CD4-positive, alpha-beta T cell treated with Interleukin-6 at 100 ng/mL for 8 hours (primary cell): Measurements from ENCODE around the gene EXOSC5.
"Not testable (repeated sequence)": the region's sequence is repeated elsewhere in the genome, so short reads cannot be mapped to it uniquely, and the experiment has no call there.

Experiments
- DNase-seq: peaks from one replicate; pipeline ENCODE4 v3.0.0-alpha.2; 2020; ENCODE audit warnings: mixed read lengths, low spot score

EXOSC5 gene

DNA sequence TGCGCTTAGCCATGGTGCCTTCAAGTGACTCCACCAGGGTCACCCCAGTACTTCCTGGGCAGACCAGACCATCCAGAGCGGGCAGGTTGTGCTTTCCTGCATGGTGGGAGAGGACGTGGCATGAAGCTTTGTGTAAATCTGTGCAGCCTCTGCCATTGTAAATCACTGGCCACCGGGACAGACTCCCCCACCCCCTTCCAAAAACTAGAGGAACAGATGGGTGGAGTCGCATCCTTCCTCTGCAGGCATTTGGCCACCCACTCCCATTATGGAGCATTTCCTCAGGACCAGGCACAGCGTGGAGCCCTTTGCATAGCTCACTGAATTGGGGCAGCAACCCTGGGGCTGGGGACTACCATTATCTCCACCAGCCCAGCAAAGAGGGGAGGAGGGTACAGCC, 8.6 kb upstream of the EXOSC5 start:
- no peak for DNase-seq

DNA sequence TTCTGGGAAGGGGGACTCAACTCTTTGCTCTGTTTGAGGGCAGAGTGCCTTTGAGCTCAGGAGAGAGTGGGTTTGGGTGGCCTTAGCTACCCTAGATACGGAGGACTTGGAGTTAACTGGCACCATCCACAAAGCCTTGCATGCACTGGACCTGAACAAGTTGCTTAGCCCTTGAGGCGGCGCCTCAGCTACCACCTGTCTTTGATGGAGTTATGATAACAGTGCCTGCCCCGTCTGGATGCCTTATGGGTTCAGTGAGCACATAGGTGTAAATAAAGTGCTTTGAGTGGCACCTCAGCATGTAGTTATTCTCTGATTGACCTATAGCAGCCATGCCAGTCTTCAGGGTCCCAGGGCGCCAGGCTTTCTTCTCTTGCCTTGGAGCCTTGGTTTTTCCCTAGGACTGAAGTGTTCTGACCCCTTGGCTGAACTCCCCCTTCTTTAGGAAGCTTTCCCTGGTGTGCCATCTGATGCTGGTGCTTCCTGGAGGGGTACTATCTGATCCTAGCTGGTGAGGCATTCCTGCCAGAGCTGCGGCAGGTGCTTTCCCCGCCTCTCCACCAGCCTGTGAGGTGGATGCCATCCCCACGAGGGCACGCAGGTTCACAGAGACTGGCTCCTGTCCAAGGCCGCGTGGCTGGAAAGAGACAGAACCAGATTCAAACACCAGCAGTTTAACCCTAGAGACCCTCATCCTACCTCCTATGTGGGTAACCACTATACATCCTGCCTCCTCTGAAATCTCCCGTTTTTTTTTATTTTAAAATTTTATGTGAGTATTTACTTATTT, 6.2 kb upstream of the EXOSC5 start:
- no peak for DNase-seq

DNA sequence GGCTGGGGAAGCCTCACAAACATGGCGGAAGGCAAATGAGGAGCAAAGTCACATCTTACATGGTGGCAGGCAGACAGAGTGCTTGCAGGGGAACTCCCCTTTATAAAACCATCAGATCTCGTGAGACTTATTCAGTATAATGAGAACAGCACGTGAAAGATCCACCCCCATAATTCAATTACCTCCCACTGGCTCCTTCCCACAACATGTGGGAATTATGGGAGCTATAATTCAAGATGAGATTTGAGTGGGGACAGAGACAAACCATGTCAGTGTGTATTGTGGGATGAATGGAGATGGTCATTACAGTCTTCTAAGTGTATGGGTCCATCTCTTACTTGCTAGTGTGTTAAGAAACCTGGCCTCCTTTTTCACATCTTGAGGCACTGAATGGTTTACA, 4.9 kb upstream of the EXOSC5 start:
- no peak for DNase-seq

DNA sequence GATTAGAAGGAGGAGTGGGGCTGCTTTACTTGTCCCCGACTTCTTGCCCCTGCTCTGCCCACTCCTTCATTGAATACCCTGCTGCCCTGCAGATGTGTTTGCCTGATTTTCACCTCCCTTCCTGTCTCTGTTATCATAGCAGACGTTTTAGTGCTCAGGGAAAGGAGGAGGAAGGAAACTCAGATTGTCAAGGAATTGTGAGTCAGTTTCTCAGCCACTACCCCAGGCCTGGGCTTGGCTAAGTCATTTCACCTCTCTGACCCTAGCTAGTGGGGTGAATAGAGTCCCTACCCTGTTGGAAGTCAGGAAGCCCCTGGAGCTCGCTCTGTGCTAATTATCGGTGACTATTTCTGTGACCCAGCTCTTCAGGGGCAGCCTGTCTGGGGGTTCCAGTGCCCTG, 4.3 kb upstream of the EXOSC5 start:
- DNase-seq = no peak

DNA sequence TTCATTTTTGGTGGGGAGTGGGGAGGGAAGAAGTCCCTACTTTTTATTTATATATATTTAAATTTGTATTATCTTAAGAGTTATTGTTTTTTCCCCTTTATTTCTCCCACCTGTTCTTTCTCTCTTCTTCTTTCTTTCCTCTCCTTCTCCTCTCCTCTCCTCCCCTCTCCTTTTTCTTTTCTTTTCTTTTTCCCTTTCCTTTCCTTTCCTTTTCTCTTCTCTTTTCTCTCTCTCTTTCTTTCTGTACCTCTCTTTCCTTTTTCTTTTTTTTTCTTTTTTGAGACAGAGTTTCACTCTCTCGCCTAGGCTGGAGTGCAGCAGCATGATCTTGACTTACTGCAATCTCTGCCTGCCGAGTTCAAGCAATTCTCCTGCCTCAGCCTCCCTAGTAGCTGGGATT, 2.4 kb upstream of the EXOSC5 start:
- DNase-seq = no peak

DNA sequence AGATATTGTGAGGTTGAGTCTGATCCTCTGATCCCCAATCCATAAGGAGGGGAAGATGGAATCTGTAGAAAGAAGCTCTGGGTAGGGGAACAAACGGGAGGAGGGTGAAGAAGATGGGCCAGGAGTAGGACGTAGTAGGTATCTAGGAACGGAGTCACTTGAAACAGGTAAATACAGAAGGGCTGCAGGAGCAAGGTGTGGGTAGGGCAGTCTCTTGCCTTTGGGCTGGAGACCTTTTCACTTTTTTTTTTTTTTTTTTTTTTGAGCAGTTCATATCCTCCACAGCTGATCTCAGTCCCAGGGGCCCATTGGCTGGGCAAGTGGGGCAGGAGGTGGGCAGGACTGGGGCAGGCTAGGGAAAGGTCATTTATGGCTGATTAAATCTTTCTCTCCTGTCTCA, 1.9 kb upstream of the EXOSC5 start:
- no peak for DNase-seq

DNA sequence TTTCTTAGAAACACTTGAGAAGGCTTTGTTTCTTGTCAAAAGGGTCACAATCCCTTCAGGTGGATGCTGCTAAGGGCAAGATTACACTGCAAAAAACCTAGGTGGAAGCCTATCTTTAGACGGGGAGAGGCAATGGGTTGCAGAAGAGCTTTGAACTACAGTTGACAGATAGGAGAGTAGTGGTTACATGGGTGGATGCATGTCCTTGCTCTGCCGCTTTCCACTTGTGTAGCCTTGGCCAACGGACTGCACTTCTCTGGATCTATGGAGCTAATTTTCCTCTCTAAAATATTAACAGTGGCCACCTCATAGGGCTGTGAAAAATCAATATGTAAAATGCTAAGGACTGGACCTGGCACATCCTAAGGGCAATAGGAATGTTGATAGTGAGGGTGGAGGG, 1.4 kb upstream of the EXOSC5 start:
- DNase-seq = no peak

DNA sequence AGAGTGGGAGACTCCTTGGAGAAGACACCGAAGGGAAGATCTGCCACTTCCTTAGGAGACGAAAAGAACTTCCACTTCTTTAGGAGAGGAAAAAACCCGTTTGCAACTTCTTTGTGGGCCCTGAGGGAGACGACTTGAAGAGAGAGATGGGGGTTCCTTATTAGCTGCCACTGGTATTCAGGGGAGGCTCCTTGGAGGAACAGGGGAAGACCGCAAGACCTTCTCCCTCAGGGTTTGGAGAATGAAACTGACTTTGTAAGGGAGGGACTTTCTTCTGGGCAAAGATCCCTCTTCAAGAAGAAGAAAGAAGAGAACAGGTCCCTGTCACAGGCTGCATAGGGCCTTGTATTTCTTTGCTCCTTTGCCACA, 875 bp upstream of the EXOSC5 start:
- DNase-seq = no peak

DNA sequence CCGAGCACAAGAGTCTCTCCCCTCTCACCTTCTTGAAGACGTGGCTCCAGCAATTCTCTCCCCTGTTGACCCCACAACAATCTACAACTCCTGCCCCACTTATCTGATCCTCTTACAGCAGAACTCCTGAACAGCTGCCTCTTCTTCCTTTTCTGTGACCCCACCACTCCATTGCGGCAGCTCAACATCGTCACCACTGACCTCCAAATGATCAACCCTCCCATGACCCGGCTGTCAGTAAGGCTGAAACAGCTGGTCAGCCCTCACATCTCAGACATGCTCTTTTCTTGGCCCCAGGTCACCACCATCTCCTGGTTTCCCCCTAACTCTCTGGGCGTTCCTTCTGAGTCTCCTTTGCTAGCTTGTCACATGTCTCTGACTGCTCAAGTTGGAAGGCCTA, 1.8 kb downstream of the EXOSC5 start:
- no peak for DNase-seq

DNA sequence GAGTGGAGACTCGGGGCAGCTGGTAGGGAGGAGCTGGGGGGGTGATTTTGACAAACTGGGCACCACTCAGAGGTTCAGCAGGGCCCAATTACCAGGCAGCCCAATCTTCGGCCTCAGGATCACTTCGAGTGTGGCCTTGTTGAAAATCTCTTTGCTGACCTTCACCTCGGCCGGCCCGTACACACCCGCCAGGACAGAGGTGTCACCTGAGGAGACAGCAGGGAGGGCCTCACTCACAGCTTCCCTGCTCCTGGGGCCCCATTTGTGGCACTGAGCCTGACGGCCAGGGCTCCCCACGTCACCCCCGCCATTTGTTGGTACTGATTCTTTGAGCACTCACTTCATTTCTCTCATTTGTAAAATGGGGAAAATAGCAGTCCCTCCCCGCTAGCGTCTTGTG, 4.4 kb downstream of the EXOSC5 start:
- no peak for DNase-seq

DNA sequence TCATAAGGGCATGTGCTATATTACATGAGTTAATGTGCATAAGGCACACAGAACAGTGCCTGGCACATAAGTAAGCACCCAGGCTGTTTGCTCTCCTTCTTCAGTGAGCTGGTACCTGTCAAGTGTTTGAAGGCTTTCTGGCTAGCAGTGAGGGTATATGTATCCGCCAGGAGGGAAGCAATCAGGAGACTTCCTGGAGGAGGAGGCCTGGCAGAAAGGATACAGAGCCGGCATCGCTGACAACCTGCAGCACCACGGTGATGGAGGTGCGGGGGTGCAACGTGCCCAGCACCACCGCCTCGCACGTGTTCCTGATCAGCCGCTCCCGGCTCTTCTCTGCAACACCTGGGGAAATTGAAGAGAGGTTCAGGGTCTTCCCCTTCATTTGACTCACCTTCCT, 5.5 kb downstream of the EXOSC5 start:
- DNase-seq = no peak

DNA sequence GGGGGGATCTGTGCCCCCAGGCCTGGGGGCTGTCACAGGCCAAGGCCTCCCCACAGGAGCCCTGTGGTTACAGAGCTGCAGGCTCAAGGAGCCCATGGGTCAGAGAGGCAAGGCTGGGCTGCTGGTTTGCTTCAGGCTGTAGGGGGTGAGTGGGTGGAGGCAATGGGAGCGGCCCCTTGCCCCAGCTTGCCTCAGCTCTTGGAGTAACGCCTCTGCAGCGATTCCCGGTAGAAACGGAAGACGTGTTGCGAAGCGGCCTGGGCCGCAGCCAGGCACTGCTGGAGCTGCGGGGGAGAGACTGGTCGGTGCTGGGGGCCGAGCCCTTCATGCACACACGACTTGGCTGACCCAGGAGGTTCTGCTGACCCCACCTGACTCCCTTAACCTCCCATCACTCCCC, 10.7 kb downstream of the EXOSC5 start:
- no peak for DNase-seq

DNA sequence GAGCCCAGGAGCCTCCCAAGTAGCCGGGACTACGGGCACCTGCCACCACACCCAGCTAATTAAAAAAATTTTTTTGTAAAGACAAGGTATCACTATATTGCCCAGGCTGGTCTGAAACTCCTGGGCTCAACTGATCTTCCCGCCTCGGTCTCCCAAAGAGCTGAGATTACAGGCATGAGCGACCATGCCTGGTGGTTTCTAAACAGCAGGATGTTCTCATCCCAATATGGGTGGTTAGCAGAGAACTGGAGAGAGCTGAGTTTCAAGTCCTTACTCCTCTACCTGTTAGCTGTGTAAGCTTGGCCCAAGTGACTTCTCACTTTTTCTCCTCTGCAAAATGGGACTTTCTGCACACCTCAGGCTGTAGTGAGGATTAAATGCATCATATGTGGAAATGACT, 12.8 kb downstream of the EXOSC5 start:
- no peak for DNase-seq

DNA sequence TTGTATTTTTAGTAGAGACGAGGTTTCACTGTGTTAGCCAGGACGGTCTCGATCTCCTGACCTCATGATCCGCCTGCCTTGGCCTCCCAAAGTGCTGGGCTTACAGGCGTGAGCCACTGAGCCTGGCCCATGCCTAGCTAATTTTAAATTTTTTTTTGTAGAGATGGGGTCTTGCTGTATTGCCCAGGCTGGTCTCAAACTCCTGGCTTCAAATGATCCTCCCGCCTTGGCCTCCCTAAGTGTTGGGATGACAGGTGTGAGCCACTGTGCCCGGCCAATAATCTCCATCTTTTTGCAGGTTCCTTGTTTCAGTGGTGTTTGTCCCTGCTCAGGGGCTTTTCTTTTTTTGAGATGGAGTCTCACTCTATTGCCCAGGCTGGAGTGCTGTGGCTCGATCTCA, 15.6 kb downstream of the EXOSC5 start:
- not testable (repeated sequence) for DNase-seq

DNA sequence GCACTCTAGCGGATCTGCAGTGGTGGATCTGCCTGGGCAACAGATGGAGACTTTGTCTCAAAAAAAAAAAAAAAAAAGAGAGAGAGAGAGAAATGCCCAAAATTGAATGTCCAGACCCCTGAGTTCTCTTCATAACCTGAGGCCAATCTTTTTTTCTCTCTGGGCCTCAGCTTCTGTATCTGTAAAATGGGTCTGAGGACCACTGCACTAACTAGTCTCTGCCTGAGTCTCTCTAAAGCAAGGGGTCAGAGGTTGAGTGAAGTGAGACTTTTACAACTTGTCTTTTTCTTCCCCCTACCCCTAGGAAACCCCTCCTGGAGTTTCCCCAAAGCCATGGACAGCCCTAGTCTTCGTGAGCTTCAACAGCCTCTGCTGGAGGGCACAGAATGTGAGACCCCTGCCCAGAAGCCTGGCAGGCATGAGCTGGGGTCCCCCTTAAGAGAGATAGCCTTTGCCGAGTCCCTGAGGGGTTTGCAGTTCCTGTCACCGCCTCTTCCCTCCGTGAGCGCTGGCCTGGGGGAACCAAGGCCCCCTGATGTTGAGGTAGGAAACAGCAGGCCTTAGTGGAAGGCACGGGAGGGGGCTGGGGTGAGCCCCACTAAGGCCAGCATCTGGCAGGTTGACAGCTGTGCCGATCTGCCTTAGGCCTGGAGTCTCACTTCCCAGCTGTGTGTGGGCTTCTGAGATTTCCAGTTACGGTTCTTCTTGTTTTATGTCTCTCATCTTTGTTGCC, 19.0 kb downstream of the EXOSC5 start:
- DNase-seq = no peak

DNA sequence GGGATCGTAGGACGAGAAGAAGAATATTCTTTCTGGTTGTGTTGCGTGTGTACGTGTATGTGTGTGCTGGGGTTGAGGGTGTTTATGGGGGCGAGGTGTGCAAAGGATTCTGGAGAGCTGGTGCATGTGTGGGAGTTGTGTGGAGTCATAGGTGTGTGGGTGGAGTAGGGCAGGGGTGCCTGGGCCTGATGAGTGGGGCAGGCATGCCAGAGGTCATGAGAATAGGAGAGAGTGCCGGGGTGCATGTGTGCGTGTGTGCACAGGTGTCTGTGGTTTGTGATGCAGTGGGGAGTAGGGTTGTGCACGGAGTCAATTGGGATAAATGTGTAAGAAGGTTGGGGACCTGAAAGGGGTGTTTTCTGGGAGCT, 20.2 kb downstream of the EXOSC5 start:
- DNase-seq = no peak

DNA sequence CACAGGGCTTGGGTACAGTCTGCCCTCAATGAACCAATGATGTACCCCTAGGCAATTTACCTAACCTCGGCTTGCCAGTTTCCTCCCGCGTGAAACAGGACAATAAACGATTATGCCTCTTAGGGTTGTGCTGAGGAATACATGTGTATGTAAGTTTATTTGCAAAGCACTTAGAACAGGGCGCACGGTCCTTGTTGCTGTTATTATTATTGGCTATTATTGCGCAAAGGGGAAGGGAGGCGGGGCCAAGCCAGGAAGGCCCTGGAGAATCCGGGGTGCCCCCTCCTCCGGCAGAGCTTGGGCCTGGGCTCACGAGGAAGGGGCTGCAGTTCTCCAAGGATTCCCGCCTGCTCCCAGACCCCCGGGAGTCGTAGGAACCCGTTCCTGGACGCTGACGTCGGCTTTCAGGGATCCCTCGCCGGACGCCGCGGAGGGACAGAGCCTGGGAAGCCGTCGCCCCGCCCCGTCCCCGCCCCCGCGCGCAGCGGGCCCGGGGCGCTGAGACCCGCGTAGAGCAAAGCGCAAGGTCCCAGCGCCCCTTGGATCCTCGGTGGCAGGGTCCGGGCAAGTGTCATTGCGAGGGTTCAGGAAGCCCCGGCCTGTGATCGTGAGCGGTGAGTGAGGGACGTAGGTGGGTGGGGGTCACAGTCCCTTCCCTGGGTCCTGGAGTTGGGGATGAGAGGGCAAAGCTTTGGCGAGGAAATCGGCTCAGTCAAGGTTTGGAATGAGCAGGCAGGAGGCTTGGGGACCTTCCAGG, 20.7 kb downstream of the EXOSC5 start, which contains the start of gene TMEM91:
Gene TMEM91 (plus strand): TSS at position 293 of the 757 bp plus-strand sequence. CDS start 1,777 bp downstream, outside the sequence.
- DNase-seq = no peak

DNA sequence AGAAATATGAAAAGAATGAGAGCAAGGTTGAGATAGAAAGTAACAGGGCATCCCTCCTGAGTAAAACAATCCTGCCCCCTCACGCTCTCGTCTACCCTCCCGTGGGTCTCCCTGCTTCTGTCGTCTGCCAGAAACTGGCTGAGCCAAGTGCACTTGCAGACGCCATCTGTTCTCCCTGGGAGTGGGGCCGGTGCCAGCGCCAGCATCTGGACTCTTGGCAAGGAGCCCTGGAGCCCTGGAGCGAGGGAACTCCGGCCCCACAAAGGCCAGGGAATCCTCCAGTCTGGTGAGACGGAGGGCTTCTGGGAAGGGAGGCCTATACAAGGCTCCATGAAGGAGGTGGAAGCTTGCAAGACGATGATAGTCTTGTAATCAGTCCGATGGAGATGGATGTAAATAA, 23.2 kb downstream of the EXOSC5 start:
- DNase-seq = no peak

DNA sequence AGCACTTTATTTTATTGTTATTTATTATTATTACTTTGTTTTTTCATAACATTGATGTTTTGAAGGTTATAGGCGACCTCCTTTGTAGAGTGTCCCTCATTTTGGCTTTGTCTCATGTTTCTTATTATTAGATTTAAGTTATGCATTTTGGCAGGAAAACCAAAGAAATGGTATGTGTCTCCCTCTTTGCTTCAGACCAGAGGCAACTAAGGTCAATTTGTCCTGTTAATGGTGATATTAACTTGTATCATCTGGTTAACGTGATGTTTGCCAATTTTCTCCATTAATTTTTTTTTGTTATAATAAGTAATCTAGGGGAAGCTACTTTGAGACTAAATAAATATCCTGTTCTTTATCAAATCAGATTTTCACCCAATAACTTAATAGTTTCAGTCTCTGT, 24.7 kb downstream of the EXOSC5 start:
- DNase-seq = no peak

DNA sequence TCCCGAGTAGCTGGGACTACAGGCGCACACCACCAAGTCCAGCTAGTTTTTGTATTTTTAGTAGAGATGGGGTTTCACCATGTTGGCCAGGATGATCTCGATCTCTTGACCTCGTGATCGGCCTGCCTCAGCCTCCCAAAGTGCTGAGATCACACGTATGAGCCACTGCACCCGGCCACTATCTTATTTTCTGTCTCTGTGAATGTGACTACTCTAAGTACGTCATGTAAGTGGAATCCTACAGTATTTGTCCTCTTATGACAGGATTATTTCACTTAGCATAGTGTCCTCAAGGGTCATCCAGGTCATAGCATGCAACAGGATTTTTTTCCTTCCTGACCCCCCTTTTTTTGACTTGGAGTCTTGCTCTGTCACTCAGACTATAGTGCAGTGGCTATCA, 25.6 kb downstream of the EXOSC5 start:
- DNase-seq = no peak

DNA sequence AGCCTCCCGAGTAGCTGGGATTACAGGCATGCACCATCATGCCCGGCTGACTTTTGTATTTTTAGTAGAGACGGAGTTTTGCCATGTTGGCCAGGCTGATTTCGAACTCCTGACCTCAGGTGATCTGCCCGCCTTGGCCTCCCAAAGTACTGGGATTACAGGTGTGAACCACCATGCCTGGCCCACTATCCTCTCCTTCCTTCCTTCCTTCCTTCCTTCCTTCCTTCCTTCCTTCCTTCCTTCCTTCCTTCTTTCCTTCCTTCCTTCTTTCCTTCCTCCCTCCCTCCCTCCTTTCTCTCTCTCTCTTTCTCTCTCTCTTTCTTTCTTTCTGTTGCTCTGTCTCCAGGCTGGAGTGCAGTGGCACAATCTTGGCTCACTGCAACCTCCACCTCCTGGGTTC, 26.0 kb downstream of the EXOSC5 start:
- DNase-seq = not testable (repeated sequence)

DNA sequence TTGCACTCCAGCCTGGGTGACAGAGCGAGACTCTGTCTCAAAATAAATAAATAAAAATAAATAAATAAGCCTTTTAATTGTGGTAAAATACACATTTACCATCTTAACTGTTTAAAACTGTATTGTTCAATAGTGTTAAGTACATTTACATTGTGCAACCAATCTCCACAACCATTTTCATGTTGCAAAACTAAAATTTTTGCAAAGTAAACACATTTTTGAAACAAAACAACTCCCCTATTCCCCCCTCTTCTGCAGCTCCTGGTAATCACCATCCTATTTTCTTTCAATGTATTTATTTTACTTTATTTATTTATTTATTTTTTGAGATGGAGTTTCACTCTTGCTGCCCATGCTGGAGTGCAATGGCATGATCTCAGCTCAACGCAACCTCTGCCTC, 27.4 kb downstream of the EXOSC5 start:
- no peak for DNase-seq

DNA sequence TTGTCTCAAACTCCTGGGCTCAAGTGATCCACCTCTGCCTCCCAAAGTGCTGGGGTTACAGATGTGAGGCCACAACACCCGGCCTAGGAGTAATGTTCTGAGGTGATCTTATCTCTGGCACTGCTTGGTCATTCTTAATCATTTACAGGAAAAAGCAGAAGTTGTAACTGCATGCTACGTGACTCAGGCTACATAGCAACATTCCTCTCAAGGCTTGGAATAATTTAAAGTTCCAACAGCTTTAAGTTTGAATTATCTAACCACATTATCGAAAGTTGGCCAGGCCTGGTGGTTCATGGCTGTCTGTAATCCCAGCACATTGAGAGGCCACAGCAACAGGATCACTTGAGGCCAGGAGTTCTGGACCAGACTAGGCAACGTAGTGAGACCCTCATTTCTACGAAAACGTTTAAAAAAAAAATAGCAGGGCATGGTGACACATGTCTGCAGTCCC, 29.3 kb downstream of the EXOSC5 start:
- DNase-seq = no peak
